ENCODE results near the gene CABP4.

CABP4 gene

DNA sequence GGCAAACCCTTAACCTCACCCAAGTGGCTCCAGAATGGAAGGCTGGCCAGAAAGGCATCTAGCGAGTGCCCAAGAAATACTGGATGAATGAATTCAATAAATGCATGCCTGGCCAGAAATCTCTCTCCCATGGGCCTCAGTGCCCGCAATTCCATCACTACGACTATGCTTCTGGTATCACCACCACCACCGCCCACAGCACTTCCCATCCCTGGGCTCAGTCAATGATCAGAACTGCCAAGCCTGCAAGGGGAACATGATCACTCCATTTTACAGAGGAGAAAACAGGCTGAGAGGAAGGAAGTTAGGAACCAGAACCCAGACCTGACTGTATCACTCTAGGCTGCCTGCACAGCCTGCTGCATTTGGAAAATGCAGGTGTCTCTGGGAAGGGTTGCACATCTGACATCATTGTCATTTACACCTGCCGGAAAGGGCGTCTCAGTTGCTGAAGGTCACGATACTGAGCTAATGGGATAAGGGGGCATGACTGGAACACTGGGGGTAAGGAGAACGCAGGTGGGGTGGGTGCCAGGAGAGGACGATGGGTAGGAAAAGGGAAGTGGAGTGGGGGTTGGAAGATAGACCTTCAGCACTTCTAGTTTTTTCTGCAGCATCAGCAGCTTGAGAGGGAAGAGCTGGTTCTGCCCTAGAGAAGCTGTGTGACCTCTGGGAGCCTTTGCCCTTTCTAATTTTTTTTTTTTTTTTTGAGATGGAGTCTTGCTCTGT, 5.9 kb upstream of the CABP4 start:
- TF ChIP-seq, protein P1, sequence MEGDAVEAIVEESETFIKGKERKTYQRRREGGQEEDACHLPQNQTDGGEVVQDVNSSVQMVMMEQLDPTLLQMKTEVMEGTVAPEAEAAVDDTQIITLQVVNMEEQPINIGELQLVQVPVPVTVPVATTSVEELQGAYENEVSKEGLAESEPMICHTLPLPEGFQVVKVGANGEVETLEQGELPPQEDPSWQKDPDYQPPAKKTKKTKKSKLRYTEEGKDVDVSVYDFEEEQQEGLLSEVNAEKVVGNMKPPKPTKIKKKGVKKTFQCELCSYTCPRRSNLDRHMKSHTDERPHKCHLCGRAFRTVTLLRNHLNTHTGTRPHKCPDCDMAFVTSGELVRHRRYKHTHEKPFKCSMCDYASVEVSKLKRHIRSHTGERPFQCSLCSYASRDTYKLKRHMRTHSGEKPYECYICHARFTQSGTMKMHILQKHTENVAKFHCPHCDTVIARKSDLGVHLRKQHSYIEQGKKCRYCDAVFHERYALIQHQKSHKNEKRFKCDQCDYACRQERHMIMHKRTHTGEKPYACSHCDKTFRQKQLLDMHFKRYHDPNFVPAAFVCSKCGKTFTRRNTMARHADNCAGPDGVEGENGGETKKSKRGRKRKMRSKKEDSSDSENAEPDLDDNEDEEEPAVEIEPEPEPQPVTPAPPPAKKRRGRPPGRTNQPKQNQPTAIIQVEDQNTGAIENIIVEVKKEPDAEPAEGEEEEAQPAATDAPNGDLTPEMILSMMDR (IDR thresholded peaks at IDR 0.05; ENCODE audit: insufficient read depth, low read length, poor library complexity, severe bottlenecking): no peak
- DNase-seq (ENCODE audit: extremely low read depth, insufficient read length): no peak
- Histone ChIP-seq H3K36me3 (ENCODE audit: control insufficient read depth, insufficient read depth, low read length) (no peaks in the 10 kb centered on the region), H3K4me3 (replicated peaks; ENCODE audit: low read depth, low read length) (no peak overlapping the region), H3K27me3 (replicated peaks; ENCODE audit: control insufficient read depth, insufficient read depth, low read length) (no peaks in the 10 kb centered on the region)

DNA sequence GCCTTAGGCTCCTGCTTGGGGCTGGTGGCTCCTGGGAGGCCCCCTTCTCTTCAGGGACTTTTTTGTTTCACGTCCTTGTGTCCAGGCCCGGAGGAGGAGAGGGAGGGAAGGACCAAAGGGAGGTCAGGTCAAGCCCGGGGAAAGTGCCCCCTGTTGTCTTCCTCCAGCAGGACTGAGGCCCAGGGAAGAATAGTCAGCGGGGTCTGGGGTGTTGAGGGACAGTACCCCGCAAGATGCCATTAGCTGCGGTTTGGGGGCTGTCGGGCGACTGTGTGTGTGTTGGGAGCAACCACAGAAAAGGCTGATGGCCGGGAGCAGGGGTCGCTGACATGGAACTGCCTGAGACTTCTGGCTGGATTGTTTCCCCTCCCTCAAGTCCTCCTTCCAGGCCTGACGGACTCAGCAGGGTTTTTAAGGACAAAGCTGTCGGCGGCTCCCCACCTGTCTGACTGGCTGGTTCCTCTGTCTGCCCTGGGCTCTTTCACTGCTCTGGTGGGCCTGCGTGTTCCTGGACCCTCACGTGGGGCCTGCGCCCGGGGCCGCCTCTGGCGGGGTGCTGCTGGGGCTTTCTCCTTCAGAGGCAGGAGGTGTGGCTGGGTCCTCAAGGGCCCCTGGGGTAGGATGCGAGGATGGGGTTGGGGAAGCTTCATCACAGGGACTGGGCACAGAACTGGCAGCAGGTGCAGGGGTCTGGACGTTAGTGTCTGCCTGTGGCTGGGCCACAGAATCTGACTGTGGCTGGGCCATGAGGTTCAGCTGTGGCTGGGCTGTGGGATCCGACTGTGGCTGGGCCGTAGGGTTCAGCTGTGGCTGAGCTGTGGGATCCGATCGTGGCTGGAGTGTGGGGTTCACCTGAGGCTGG, 4.1 kb upstream of the CABP4 start:
- Histone ChIP-seq H3K4me3 (replicated peaks; ENCODE audit: low read depth, low read length) (no peak overlapping the region), H3K36me3 (ENCODE audit: control insufficient read depth, insufficient read depth, low read length) (no peaks in the 10 kb centered on the region), H3K27me3 (replicated peaks; ENCODE audit: control insufficient read depth, insufficient read depth, low read length) (no peaks in the 10 kb centered on the region)
- TF ChIP-seq, protein P1 (IDR thresholded peaks at IDR 0.05; ENCODE audit: insufficient read depth, low read length, poor library complexity, severe bottlenecking): no peak
- no peak for DNase-seq (ENCODE audit: extremely low read depth, insufficient read length)

DNA sequence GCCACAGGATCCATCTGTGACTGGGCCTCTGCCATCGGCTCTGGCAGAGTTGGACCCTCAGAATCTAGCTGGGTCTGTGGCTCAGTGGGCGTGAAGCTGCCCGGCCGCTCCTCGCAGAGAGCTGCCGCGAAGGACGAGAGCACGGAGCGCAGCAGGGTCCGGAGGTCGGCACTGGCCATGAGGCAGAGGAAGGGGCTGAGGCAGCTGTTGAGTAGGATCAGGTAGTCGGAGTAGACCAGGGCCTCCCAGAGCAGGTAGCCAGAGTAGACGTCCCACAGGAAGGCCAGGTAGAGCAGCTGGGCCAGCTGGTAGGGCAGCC, 3.5 kb upstream of the CABP4 start:
- no peak for DNase-seq (ENCODE audit: extremely low read depth, insufficient read length)
- Histone ChIP-seq H3K36me3 (ENCODE audit: control insufficient read depth, insufficient read depth, low read length) (no peaks in the 10 kb centered on the region), H3K27me3 (replicated peaks; ENCODE audit: control insufficient read depth, insufficient read depth, low read length) (no peaks in the 10 kb centered on the region), H3K4me3 (replicated peaks; ENCODE audit: low read depth, low read length) (no peak overlapping the region)
- TF ChIP-seq, protein P1 (IDR thresholded peaks at IDR 0.05; ENCODE audit: insufficient read depth, low read length, poor library complexity, severe bottlenecking): no peak

DNA sequence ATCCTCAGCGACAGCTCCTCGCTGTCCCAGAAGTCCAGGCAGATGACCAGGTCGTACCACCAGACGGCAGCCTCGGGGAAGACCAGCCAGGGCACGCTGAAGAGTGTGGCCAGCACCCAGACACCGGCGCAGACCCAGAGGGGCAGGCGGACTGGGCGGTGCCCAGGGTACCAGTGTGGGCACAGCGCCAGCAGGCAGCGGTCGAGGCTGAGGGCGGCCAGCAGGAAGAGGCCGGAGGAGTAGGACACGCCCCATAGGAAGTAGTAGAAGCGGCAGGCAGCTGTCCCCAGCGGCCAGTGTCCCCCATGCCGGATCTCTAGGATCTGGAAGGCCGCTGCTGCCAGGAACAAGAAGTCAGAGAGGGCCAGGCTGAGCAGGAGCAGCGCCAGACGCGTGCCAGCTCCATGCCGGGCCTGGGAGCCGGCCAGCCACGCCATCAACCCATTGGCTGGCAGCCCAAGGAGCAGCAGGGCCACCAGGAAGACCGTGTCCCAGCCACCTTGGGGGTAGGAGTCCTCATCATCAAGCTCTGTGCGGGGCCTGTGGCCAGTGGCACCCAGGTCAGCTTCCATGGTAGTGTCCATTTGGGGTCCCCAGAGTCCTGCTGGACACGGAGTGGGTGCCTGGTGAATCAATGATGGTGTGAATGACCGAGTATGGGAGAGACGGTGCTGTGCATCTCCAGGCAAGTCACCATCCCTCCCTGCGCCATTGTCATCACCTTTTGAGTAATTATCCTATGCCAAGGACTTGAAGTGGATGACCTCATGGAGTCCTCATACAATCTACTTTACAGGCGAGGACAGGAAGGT, 2.8 kb upstream of the CABP4 start, which contains the start of gene GPR152:
Gene GPR152 (minus strand): TSS at position 589 of the 812 bp plus-strand sequence. CDS start 5 bp downstream, at position 584.
- no peak within 1 kb of the TSS for H3K4me3 ChIP-seq (replicated peaks; ENCODE audit: low read depth, low read length)
- no peaks in the 10 kb centered on the region for H3K36me3 ChIP-seq (ENCODE audit: control insufficient read depth, insufficient read depth, low read length)
- DNase-seq (ENCODE audit: extremely low read depth, insufficient read length): no peak
- TF ChIP-seq, protein P1 (IDR thresholded peaks at IDR 0.05; ENCODE audit: insufficient read depth, low read length, poor library complexity, severe bottlenecking): no peak
- no peaks in the 10 kb centered on the region for H3K27me3 ChIP-seq (replicated peaks; ENCODE audit: control insufficient read depth, insufficient read depth, low read length)

DNA sequence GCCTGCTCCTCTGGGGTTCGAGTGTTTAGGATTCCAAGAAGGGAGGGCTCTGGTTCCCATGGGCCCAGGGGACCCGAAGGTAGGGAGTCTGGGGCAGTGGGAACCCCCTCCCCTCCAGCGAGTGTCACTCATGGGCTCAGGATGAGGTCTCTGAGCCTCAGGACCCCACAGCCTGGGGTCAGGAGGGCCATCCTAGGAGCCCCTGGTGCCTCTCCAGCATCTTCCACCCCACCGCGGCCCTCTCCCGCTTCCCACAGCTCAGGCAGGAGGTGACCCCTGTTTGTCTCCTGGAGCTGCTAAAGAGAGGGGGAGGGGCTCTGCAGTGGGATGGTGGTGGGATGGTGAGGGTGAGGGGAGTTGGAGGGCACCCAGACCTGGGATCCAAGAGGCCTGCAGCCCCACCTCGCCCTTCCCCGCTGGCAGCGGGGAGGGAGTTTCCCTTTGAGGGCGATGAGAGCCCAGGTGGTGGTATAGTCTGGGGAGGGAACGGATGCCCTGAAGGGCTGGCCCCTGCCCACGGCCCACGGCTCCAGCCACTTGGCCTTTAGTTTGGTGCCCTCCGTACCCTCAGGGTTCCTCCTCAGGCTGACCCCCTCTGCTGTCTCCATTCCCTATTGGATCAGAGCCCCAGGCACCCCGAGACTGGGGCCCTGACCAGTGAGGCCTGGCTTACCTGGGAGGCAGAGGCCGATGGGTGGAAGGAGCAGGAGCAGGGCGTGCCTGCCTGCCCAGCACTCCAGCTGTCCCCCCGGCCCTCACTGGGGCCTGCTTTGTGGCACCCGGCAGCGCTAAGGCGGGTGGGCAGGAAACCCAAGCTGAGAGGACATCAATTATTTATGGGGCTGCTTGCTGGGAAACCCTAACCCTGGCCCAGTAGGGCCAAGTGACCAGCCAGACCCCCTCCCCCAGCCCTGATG, 1.1 kb upstream of the CABP4 start:
- TF ChIP-seq, protein P1 (IDR thresholded peaks at IDR 0.05; ENCODE audit: insufficient read depth, low read length, poor library complexity, severe bottlenecking): no peak
- no peak overlapping the region for H3K4me3 ChIP-seq (replicated peaks; ENCODE audit: low read depth, low read length)
- no peaks in the 10 kb centered on the region for H3K36me3 ChIP-seq (ENCODE audit: control insufficient read depth, insufficient read depth, low read length)
- H3K27me3 ChIP-seq (replicated peaks; ENCODE audit: control insufficient read depth, insufficient read depth, low read length): no peaks in the 10 kb centered on the region
- no peak for DNase-seq (ENCODE audit: extremely low read depth, insufficient read length)

All from GM06990 (cell line).